Epithelial cell of proximal tubule (primary cell): ENCODE measurements around the gene POU6F1. TPM values are rescaled to one million over a fixed set of nuclear protein-coding genes. Genes with fewer than 3 reads are reported as not detected.

Source experiments
- DNase-seq: peaks from one replicate; pipeline ENCODE4 v3.0.0-alpha.2; 2011; ENCODE audit warnings: low read depth
- H3K4me3 ChIP-seq: 2 replicates; pipeline ENCODE4 v1.5.1; 2011; ENCODE audit warnings: low read depth, mild to moderate bottlenecking, low read length
- total RNA-seq: library from RNA; depleted of rRNA; stranded (reverse); fragments of >200 nt; gene quantifications from 2 replicates; pipeline ENCODE4 v1.2.3, GENCODE V29; 2015
- TF ChIP-seq, protein P1 (sequence below): conservative IDR thresholded peaks from 2 replicates; pipeline ENCODE4 v1.5.1; 2012; ENCODE audit warnings: low read depth, mild to moderate bottlenecking, low read length

Gene POU6F1
- total RNA-seq, 1 donor from 2014 or later = 9.2 TPM

DNA sequence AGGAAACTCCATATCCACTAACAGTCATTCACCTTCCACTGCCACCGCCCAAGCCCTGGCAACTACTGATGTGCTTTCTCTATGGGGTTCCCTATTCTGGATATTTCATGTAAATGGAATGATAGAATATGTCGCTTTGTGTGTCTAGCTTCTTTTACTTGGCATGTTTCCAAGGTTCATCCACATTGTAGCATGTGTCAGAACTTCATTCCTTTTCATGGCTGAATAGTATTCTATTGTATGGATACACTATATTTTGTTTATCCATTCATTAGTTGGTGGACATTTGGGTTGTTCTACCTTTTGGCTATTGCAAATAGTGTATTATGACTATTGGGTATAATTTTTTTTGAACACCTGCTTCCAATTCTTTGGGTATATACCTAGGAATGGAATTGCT lies 8.6 kb downstream of the POU6F1 start:
- TF ChIP-seq, protein P1, sequence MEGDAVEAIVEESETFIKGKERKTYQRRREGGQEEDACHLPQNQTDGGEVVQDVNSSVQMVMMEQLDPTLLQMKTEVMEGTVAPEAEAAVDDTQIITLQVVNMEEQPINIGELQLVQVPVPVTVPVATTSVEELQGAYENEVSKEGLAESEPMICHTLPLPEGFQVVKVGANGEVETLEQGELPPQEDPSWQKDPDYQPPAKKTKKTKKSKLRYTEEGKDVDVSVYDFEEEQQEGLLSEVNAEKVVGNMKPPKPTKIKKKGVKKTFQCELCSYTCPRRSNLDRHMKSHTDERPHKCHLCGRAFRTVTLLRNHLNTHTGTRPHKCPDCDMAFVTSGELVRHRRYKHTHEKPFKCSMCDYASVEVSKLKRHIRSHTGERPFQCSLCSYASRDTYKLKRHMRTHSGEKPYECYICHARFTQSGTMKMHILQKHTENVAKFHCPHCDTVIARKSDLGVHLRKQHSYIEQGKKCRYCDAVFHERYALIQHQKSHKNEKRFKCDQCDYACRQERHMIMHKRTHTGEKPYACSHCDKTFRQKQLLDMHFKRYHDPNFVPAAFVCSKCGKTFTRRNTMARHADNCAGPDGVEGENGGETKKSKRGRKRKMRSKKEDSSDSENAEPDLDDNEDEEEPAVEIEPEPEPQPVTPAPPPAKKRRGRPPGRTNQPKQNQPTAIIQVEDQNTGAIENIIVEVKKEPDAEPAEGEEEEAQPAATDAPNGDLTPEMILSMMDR = no peak
- H3K4me3 ChIP-seq = no peak overlapping the region
- no peak for DNase-seq

DNA sequence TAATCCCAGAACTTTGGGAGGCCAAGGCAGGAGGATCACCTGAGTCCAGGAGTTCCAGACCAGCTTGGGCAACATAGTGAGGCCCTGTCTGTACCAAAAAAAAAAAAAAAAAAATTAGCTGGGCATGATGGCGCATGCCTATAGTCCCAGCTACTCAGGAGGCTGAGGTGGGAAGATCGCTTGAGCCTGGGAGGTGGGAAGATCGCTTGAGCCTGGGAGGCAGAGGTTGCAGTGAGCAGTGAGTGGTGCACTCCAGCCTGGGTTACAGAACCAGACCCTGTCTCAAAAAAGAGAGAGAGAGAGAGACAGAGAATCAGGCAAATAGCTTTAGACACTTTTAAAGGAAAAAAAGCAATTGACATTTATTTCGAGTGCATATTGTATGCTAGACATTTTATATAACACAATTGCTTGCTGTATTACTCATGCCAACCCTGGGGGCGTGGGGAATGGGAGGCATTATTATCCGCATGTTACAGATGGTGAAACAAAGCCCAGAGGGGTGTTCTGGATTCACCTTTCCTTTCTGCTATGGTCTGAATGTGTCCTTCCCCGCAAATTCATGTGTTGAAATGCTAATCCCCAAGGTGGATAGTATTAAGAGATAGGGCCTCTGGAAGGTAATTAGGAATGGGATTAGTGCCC lies 9.7 kb downstream of the POU6F1 start:
- H3K4me3 ChIP-seq = no peak overlapping the region
- TF ChIP-seq, protein P1 = no peak
- DNase-seq = no peak

DNA sequence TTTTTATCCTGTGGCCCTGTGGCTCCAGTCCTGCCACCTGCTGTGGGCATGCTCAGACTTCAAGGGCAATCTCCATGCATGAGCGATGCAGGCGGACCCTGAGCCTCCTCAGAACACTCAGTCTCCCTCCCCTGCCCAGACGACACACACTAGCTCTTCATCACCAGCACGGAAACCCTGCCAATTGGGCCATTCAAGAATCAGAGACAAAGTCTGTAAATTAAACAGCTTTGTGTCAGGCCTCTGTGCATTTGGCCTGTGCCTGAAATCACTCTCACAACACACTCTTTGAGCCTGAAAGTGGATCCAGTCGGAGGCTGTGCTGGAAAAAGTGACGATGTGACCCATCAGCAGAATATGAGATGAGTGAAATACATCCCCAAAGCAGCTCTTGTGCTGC lies 12.5 kb downstream of the POU6F1 start:
- H3K4me3 ChIP-seq = no peak overlapping the region
- TF ChIP-seq, protein P1 = no peak
- DNase-seq = no peak

DNA sequence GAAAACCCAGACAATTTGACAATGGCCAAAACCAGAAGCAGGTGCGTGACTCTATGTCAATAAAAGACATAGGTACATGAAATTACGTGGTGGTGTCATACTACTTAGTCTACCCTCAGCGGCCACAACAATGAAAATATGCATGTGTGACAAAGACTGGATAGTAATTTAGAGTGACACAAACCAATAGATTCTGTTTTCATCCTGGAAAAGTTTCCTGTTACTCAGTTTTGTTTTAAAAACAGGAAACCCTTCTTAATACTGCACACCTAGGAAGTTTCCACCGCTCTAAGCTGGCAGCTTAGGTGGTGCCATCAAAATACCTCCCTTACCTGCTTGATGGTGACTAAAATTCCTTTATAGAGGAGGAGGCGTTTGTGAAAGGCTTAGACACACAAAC lies 15.1 kb downstream of the POU6F1 start:
- DNase-seq = no peak
- no peak overlapping the region for H3K4me3 ChIP-seq
- TF ChIP-seq, protein P1 = no peak

DNA sequence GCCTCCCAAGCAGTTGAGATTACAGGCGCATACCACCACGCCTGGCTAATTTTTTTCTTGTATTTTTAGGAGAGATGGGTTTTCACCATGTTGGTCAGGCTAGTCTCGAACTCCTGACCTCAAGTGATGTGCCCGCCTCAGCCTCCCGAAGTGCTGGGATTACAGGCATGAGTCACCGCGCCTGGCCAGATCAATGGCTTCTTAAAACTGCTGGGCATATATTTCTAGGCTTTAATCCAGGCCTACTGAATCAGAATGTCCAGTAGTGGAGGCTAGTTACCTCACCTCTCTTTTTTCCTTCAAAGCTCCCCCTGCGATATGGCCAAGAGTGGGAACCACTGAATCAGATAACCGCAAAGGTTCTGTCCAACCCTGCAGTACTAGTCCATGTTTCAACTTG lies 17.1 kb downstream of the POU6F1 start:
- no peak overlapping the region for H3K4me3 ChIP-seq
- TF ChIP-seq, protein P1 = no peak
- DNase-seq = no peak

DNA sequence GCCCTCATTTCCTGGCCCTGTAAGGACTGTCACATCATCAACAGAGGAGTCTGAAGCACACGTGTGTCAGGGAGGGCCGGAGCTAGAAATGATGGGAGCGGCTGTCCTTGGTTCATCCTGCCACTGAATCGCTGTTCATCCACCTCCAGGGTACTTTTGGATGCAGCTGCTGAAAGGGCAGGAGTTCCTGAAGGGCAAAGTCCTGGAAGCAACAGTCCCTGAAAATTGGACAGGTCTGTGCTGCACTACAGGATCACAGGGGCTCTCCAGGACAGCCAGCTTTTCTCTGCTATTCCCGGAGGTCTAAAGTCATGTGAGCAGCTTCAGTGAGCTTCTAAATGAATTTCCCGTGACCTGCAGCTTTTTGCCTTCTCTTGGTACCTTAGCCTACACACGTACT lies 17.7 kb downstream of the POU6F1 start:
- DNase-seq = no peak
- no peak overlapping the region for H3K4me3 ChIP-seq
- TF ChIP-seq, protein P1 = no peak

DNA sequence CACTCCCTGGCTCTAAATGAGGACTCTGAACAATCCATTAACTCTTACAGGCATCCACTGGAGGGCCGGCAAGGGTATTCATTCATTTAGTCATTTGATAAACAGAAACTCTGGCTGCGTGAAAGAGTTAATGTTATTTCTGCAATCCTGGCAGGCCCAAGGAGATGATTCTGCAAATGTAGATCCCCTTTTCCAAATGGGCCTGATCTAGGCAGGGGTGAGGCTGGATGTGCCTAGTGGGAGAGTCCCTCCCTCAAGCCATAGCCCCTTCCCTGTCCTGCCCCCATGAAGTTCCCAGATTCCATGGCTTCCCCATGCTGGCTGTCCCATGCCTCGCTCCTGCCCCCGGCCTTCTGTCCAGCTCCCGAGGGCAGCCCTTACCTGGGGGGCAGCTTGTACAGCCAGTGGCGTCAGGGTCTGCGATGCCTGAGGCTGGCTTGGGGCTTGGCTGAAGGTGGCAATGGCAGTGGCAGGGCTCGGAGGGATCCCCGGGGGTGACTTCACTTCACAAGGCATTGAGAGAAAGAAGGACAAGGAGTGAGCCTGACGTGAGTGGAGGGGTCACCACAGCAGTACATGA lies 18.4 kb downstream of the POU6F1 start:
- TF ChIP-seq, protein P1 = no peak
- no peak overlapping the region for H3K4me3 ChIP-seq
- no peak for DNase-seq
